GM18511 (cell line): ENCODE data around the gene DDC.

Experiments used
- ATAC-seq: cut with Tn5 transposase; IDR thresholded peaks from one replicate; pipeline ENCODE4 v1.9.1; 2021; ENCODE audit warnings: mild to moderate bottlenecking, moderate library complexity; ENCODE audit not compliant: unreplicated experiment

DDC gene

GRCh38 chr7:50422858-50423257 lies 142.3 kb downstream of the DDC start:
- ATAC-seq = no peak

- ATAC-seq = no peak
Observed at GRCh38 chr7:50421043-50421442, 144.2 kb downstream of the DDC start.

GRCh38 chr7:50418526-50419290 lies 146.5 kb downstream of the DDC start:
- no peak for ATAC-seq

- ATAC-seq = peak; percentile 75
Observed at GRCh38 chr7:50418086-50418515, 147.1 kb downstream of the DDC start.

GRCh38 chr7:50416527-50417182 lies 148.6 kb downstream of the DDC start:
- peak; percentile 82 for ATAC-seq

- ATAC-seq = peak; percentile 2
Observed at GRCh38 chr7:50415844-50416364, 149.3 kb downstream of the DDC start.

GRCh38 chr7:50413561-50413960 lies 151.6 kb downstream of the DDC start:
- ATAC-seq = no peak

- ATAC-seq = no peak
Observed at GRCh38 chr7:50412973-50413372, 152.2 kb downstream of the DDC start.

- ATAC-seq = peak; percentile 27
Observed at GRCh38 chr7:50411332-50411731, 153.9 kb downstream of the DDC start.

- ATAC-seq = peak; percentile 63
Observed at GRCh38 chr7:50409856-50410745, 155.1 kb downstream of the DDC start.
